Keratinocyte (primary cell): ENCODE measurements around the gene DAB1. TPM values are rescaled to one million over a fixed set of nuclear protein-coding genes. Genes with fewer than 3 reads are reported as not detected.

ENCODE experiments used
- DNase-seq: peaks from one replicate; pipeline ENCODE4 v3.0.0-alpha.2; 2011; ENCODE audit warnings: low read depth, missing footprints, low spot score
- FAIRE-seq: peaks from 2 replicates; lab custom pipeline; 2011; peaks lifted over from hg19 to GRCh38; lab: Jason Lieb, UNC
- H2AFZ ChIP-seq: 2 replicates; pipeline ENCODE4 v1.6.0; 2012; ENCODE audit warnings: low read length, control low read depth, inconsistent platforms; ENCODE audit not compliant: control insufficient read depth
- H3K27ac ChIP-seq: 2 replicates; pipeline ENCODE4 v1.5.1; 2011; ENCODE audit warnings: low read length; ENCODE audit not compliant: control insufficient read depth, insufficient read depth
- H3K27me3 ChIP-seq: 3 replicates; pipeline ENCODE4 v1.6.0; 2011; ENCODE audit warnings: low read length; ENCODE audit not compliant: control insufficient read depth, insufficient read depth; ENCODE audit errors: extremely low read depth
- H3K36me3 ChIP-seq, 2 experiments: 2 replicates in 1 of 2; 3 replicates in 1 of 2; pipeline ENCODE4 v1.5.1; 2011; ENCODE audit warnings: low read length in 2 of 2, mild to moderate bottlenecking in 1 of 2; ENCODE audit not compliant: control insufficient read depth in 2 of 2, insufficient read depth in 2 of 2; ENCODE audit errors: extremely low read depth in 1 of 2
- H3K4me1 ChIP-seq: 3 replicates; pipeline ENCODE4 v1.5.1; 2011; ENCODE audit warnings: low read length; ENCODE audit not compliant: control insufficient read depth, insufficient read depth; ENCODE audit errors: extremely low read depth
- H3K4me2 ChIP-seq: 3 replicates; pipeline ENCODE4 v1.6.0; 2011; ENCODE audit warnings: low read depth, low read length; ENCODE audit not compliant: control insufficient read depth, insufficient read depth; ENCODE audit errors: extremely low read depth
- H3K4me3 ChIP-seq, 3 experiments: fragments of 200-600 bp in 1 of 3; sonication (generic) in 1 of 3; 2 replicates in 2 of 3; 3 replicates in 1 of 3; pipeline ENCODE4 v1.5.1; 2011 to 2016; ENCODE audit warnings: low read length in 3 of 3, mild to moderate bottlenecking in 3 of 3, control low read depth in 2 of 3, inconsistent platforms in 1 of 3, low read depth in 1 of 3, mixed read lengths in 1 of 3, mixed run types in 1 of 3, moderate library complexity in 1 of 3; ENCODE audit not compliant: control insufficient read depth in 2 of 3, insufficient read depth in 2 of 3; ENCODE audit errors: extremely low read depth in 1 of 3
- H3K79me2 ChIP-seq: 2 replicates; pipeline ENCODE4 v1.6.0; 2012; ENCODE audit warnings: low read length; ENCODE audit not compliant: control insufficient read depth, insufficient read depth
- H3K9ac ChIP-seq: 3 replicates; pipeline ENCODE4 v1.6.0; 2011; ENCODE audit warnings: low read length; ENCODE audit not compliant: control insufficient read depth, insufficient read depth; ENCODE audit errors: extremely low read depth
- H3K9me1 ChIP-seq: 3 replicates; pipeline ENCODE4 v1.6.0; 2011; ENCODE audit warnings: low read length; ENCODE audit not compliant: control insufficient read depth, insufficient read depth; ENCODE audit errors: extremely low read depth
- H3K9me3 ChIP-seq: 2 replicates; pipeline ENCODE4 v1.5.1; 2012; ENCODE audit warnings: low read depth, low read length; ENCODE audit not compliant: control insufficient read depth
- H4K20me1 ChIP-seq: 3 replicates; pipeline ENCODE4 v1.6.0; 2011; ENCODE audit warnings: low read length; ENCODE audit not compliant: control insufficient read depth, insufficient read depth; ENCODE audit errors: extremely low read depth
- CTCF ChIP-seq, 3 experiments: IDR thresholded peaks in 1 of 3; conservative IDR thresholded peaks in 1 of 3; optimal IDR thresholded peaks in 1 of 3; 2 replicates in 2 of 3; 3 replicates in 1 of 3; pipeline versions ENCODE3 to v1.5.1; 2011; ENCODE audit warnings: low read length in 3 of 3, mild to moderate bottlenecking in 3 of 3, moderate library complexity in 2 of 3, control low read depth in 1 of 3, inconsistent platforms in 1 of 3; ENCODE audit not compliant: insufficient read depth in 2 of 3; ENCODE audit errors: extremely low read depth in 1 of 3
- EZH2 ChIP-seq: IDR thresholded peaks from one replicate; pipeline ENCODE4 v1.6.1; 2012; ENCODE audit warnings: inconsistent platforms, mild to moderate bottlenecking, low read length, moderate library complexity
- dilution Hi-C: fragments of 300-500 bp; cut with MboI; formaldehyde crosslinking; loops from one replicate; pipeline ENCODE4 v1.7.0; 2020; ENCODE audit warnings: low sequenced_read_pairs; ENCODE audit not compliant: extremely low pct_ligation_motif_present
- polyA plus RNA-seq, 5 experiments: library from polyadenylated mRNA; depleted of rRNA in 3 of 5; stranded (reverse) in 3 of 5; stranded (forward) in 1 of 5; unstranded in 1 of 5; fragments of >200 nt; gene quantifications; 1 replicate in 1 of 5; 2 replicates in 3 of 5; 3 replicates in 1 of 5; pipeline versions ENCODE4 v1.2.1 to v1.2.3, GENCODE V29; 2011 to 2012; ENCODE audit warnings: missing spikeins in 2 of 5, low read depth in 1 of 5, low replicate concordance in 1 of 5

Gene DAB1
- polyA plus RNA-seq, 1 donor (not counting 4 experiments of a cell fraction or from before 2014, with no cell fraction given): 0.01 TPM

GRCh38 chr1:57017200-57017599 lies 406.7 kb downstream of the DAB1 start:
- no peak overlapping the region for H3K27ac ChIP-seq
- no peak overlapping the region for H2AFZ ChIP-seq
- no peaks in the 10 kb centered on the region for H4K20me1 ChIP-seq
- no peak overlapping the region for H3K4me2 ChIP-seq
- no peak overlapping the region for H3K9ac ChIP-seq
- no peaks in the 10 kb centered on the region for H3K79me2 ChIP-seq
- dilution Hi-C loops: no loop called here
- H3K9me1 ChIP-seq: no peaks in the 10 kb centered on the region
- DNase-seq: no peak
- TF ChIP-seq CTCF (optimal IDR thresholded peaks at IDR 0.05 in 1 of 3, IDR thresholded peaks at IDR 0.05 in 1 of 3, conservative IDR thresholded peaks at IDR 0.05 in 1 of 3; ENCODE audit: extremely low read depth in 1 of 3, insufficient read depth in 2 of 3, low read length in 3 of 3) (no peak), EZH2 (no peak)
- no peaks in the 10 kb centered on the region for H3K36me3 ChIP-seq
- H3K4me1 ChIP-seq: no peaks in the 10 kb centered on the region
- H3K9me3 ChIP-seq: no peaks in the 10 kb centered on the region
- no peak overlapping the region for H3K4me3 ChIP-seq
- no peak for FAIRE-seq
- H3K27me3 ChIP-seq: no peaks in the 10 kb centered on the region

GRCh38 chr1:57015071-57015470 lies 408.8 kb downstream of the DAB1 start:
- DNase-seq (no peak), FAIRE-seq (no peak)
- H3K4me3 ChIP-seq: no peak overlapping the region
- no peak for TF ChIP-seq EZH2
- no peak for TF ChIP-seq CTCF (optimal IDR thresholded peaks at IDR 0.05 in 1 of 3, IDR thresholded peaks at IDR 0.05 in 1 of 3, conservative IDR thresholded peaks at IDR 0.05 in 1 of 3; ENCODE audit: extremely low read depth in 1 of 3, insufficient read depth in 2 of 3, low read length in 3 of 3)
- H3K9me3 ChIP-seq: no peaks in the 10 kb centered on the region
- no peak overlapping the region for H3K4me2 ChIP-seq
- H3K9ac ChIP-seq: no peak overlapping the region
- H3K27me3 ChIP-seq: no peaks in the 10 kb centered on the region
- H3K36me3 ChIP-seq: no peaks in the 10 kb centered on the region
- H3K9me1 ChIP-seq: no peaks in the 10 kb centered on the region
- dilution Hi-C loops: no loop called here
- no peak overlapping the region for H3K27ac ChIP-seq
- H3K79me2 ChIP-seq: no peaks in the 10 kb centered on the region
- H2AFZ ChIP-seq: no peak overlapping the region
- H4K20me1 ChIP-seq: no peaks in the 10 kb centered on the region
- H3K4me1 ChIP-seq: no peaks in the 10 kb centered on the region
